Karpas-422 (cell line): ENCODE results near the gene RRAS. TPM values are rescaled to one million over a fixed set of nuclear protein-coding genes. Genes with fewer than 3 reads are reported as not detected.

Source experiments
- DNase-seq: peaks from one replicate; pipeline ENCODE4 v3.0.0-alpha.2; 2015
- H2AFZ ChIP-seq: fragments of 200-600 bp; sonication (generic); 2 replicates; pipeline ENCODE4 v1.6.1; 2014; ENCODE audit warnings: antibody characterized with exemption, low read length, mixed read lengths
- H3K27ac ChIP-seq: fragments of 200-600 bp; sonication (generic); 2 replicates; pipeline ENCODE4 v1.5.1; 2014; ENCODE audit warnings: mild to moderate bottlenecking, low read length, moderate library complexity
- H3K27me3 ChIP-seq: fragments of 200-600 bp; sonication (generic); 2 replicates; pipeline ENCODE4 v1.6.1; 2014; ENCODE audit warnings: low read length, mixed read lengths
- H3K36me3 ChIP-seq: fragments of 200-600 bp; sonication (generic); 2 replicates; pipeline ENCODE4 v1.6.1; 2014; ENCODE audit warnings: low read length, mixed read lengths; ENCODE audit not compliant: insufficient read depth
- H3K4me1 ChIP-seq: fragments of 200-600 bp; sonication (generic); 2 replicates; pipeline ENCODE4 v1.6.1; 2014; ENCODE audit warnings: mild to moderate bottlenecking, low read length, mixed read lengths
- H3K4me2 ChIP-seq: fragments of 200-600 bp; sonication (generic); 2 replicates; pipeline ENCODE4 v1.6.1; 2014; ENCODE audit warnings: low read length, low read depth, mild to moderate bottlenecking; ENCODE audit not compliant: poor library complexity, severe bottlenecking
- H3K4me3 ChIP-seq: fragments of 200-600 bp; sonication (generic); 2 replicates; pipeline ENCODE4 v1.5.1; 2014; ENCODE audit warnings: mild to moderate bottlenecking, antibody characterized with exemption, low read length, mixed read lengths
- H3K79me2 ChIP-seq: fragments of 200-600 bp; sonication (generic); 2 replicates; pipeline ENCODE4 v1.6.1; 2014; ENCODE audit warnings: mild to moderate bottlenecking, low read length, mixed read lengths
- H3K9ac ChIP-seq: fragments of 200-600 bp; sonication (generic); 2 replicates; pipeline ENCODE4 v1.6.0; 2014; ENCODE audit warnings: low read length
- H3K9me2 ChIP-seq: fragments of 200-600 bp; sonication (generic), shearing (Covaris generic); replicated peaks from 2 replicates; pipeline ENCODE4 v1.6.0; 2014; ENCODE audit warnings: mild to moderate bottlenecking, low read length, moderate library complexity; ENCODE audit not compliant: insufficient read depth
- H3K9me3 ChIP-seq: fragments of 300-700, 200-600 bp; sonication (generic); 2 replicates; pipeline ENCODE4 v1.6.1; 2014; ENCODE audit warnings: low read length, mixed read lengths
- H4K20me1 ChIP-seq: fragments of 200-600 bp; sonication (generic); 2 replicates; pipeline ENCODE4 v1.6.1; 2014; ENCODE audit warnings: mild to moderate bottlenecking, antibody characterized with exemption, low read length, low read depth; ENCODE audit not compliant: insufficient read depth
- total RNA-seq: library from RNA; depleted of rRNA; stranded (reverse); fragments of >200 nt; shearing (Covaris generic); gene quantifications from 2 replicates; pipeline ENCODE4 v1.2.3, GENCODE V29; 2014; ENCODE audit warnings: low replicate concordance

The RRAS gene
- total RNA-seq, 1 experiment from 2014 or later: 0.22 TPM

DNA sequence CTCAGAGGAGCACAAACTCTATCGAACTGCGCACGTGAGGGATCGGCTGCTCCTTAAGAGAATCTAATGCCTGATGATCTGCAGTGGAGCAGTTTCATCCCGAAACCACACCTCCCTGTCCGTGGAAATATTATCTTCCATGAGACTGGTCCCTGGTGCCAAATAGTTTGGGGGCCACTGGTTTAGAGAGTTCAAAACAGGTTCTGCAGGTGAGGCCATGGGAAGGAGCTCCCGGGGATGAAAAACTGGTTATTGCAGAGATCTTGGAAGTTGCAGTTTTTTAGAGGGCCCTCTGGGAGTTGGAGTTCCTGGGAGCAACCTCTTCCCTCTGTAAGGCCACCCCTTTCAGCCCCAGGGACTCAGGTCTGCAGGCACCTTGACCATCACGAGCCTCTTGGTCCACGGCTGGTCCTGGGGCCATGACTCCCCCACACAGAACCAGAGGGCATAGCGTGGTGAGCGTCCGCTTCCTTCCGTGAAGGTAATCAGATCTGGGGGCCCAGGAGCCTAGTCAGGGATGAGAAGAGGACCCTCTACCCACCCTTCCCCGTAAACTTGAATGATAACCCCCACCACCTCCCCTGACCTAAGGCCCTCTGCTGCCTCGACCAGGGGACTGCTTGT, 20.5 kb upstream of the RRAS start:
- Histone ChIP-seq H3K4me2 (no peak overlapping the region), H3K9me2 (no peaks in the 10 kb centered on the region), H3K4me1 (peaks cover 12% of the 10 kb centered on the region), H3K27me3 (no peaks in the 10 kb centered on the region), H2AFZ (no peak overlapping the region), H4K20me1 (peaks cover 21% of the 10 kb centered on the region), H3K9me3 (no peaks in the 10 kb centered on the region), H3K4me3 (no peak overlapping the region), H3K79me2 (peaks cover 30% of the 10 kb centered on the region), H3K27ac (no peak overlapping the region), H3K9ac (no peak overlapping the region), H3K36me3 (peaks cover 28% of the 10 kb centered on the region; the same call in 1 of the 2 replicates)
- DNase-seq: no peak

DNA sequence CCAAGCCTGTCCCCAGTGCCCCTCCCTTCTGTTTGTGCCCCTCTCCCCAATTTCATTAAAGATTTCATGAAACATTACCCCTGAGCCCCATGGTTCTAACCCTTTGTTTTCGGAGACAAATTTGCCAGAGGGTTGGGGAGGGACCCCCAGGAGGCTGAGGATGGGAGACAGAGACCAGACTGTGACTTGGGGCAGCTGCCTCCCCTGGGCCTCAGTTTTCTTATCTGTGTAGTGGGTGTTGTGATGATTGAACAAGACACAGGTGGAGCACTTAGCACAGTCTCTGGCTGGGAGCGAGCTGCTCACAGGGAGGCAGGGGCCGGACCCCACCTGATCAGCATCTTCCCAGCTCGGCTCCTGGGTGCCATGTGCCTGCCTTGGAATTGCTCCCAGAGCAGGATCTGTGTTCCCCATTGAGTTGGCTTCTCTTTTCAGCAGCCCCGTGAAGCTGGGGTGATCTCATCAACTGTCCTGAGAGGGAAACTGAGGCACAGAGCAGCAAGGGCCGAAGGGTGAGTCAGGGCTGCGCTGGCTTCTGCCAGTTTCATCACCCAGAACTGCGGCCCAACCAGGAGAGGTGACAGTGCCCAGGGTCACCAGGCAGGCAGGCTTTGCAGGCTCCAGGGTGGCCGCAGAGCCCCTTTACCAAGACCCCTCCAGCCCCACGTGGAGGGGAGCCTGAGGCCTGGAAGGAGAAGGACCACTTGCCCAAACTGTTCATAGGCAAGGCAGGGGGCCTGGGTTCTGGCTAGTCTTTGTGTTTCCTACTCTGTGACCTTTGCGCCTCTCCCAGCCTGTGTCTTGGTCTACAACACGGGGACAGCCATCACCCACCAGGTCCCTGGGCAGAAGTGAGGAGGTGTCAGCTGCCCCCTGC, 18.9 kb upstream of the RRAS start:
- H4K20me1 ChIP-seq: peaks cover 23% of the 10 kb centered on the region
- no peak overlapping the region for H3K4me3 ChIP-seq
- H3K27ac ChIP-seq: no peak overlapping the region

DNA sequence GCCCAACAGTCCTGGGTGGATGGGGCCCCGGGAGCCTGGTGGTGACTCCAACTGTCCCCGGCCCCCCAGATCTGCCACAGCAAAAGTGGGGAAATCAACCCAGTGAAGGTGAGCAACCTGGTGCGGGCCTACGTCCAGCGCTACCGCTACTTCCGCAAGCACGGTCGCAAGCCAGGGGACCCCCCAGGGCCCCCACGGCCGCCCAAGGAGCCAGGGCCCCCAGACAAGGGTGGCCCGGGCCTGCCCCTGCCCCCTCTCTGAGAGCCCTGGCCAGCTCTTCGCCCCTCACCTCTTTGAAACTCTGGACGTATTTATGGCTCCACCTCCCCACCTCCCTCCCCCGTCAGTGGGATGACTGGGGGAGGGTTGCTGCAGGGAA, 18.2 kb upstream of the RRAS start:
- no peaks in the 10 kb centered on the region for H3K27me3 ChIP-seq
- no peaks in the 10 kb centered on the region for H3K9me3 ChIP-seq
- H3K36me3 ChIP-seq: peaks cover 37% of the 10 kb centered on the region
- no peaks in the 10 kb centered on the region; the same call in 1 of the 2 replicates for H3K4me1 ChIP-seq
- no peak overlapping the region for H2AFZ ChIP-seq
- no peak for DNase-seq
- no peak overlapping the region for H3K9ac ChIP-seq
- peaks cover 9% of the 10 kb centered on the region for H3K79me2 ChIP-seq
- no peak overlapping the region for H3K4me3 ChIP-seq
- no peaks in the 10 kb centered on the region for H3K9me2 ChIP-seq
- no peak overlapping the region for H3K4me2 ChIP-seq
- H4K20me1 ChIP-seq: peaks cover 22% of the 10 kb centered on the region
- H3K27ac ChIP-seq: no peak overlapping the region

More for the DNA sequence above, 18.9 kb upstream of the RRAS start:
- H3K79me2 ChIP-seq: peaks cover 16% of the 10 kb centered on the region
- H2AFZ ChIP-seq: no peak overlapping the region
- H3K9ac ChIP-seq: no peak overlapping the region
- peaks cover 40% of the 10 kb centered on the region for H3K36me3 ChIP-seq
- H3K4me1 ChIP-seq: peaks cover 7% of the 10 kb centered on the region
- no peak overlapping the region for H3K4me2 ChIP-seq
- no peaks in the 10 kb centered on the region for H3K9me3 ChIP-seq
- no peaks in the 10 kb centered on the region for H3K9me2 ChIP-seq
- no peaks in the 10 kb centered on the region for H3K27me3 ChIP-seq
- peak; percentile 49 for DNase-seq

DNA sequence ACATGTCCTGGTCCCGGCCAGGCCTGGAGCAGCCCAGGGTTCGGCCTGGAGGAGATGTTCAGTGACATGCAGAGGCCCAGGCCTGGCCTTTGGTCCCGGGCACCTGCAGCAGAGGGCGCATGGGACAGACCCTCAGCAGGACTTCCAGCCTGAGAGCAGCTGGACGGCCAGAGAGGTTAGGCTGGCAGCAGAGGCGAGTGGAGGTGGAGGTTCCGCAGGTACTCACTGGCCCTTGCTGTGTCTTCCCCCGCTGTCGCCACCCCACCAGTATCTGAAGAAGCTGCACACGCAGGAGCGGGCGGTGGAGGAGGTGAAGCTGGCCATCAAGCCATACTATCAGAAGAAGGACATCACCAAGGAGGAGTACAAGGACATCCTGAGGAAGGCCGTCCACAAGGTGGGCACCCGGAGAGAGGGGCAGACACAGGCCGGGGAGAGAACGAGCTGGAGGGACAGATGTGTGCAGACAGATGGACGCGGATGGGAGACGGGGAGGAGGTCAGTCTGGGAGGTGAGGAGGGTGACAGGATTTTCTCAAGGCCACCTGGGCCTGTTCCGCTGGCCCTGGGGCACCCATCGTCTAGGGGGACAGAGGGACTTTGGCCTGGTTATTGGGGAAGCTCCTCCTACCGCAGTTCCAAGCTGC, 17.7 kb upstream of the RRAS start:
- H3K9ac ChIP-seq: no peak overlapping the region
- no peaks in the 10 kb centered on the region for H3K4me1 ChIP-seq
- H3K4me3 ChIP-seq: no peak overlapping the region
- no peak for DNase-seq
- peaks cover 26% of the 10 kb centered on the region for H4K20me1 ChIP-seq
- H3K27me3 ChIP-seq: no peaks in the 10 kb centered on the region
- no peak overlapping the region for H2AFZ ChIP-seq
- no peaks in the 10 kb centered on the region for H3K9me3 ChIP-seq
- no peaks in the 10 kb centered on the region for H3K9me2 ChIP-seq
- H3K4me2 ChIP-seq: no peak overlapping the region
- H3K79me2 ChIP-seq: peaks cover 4% of the 10 kb centered on the region
- H3K36me3 ChIP-seq: peaks cover 37% of the 10 kb centered on the region
- no peak overlapping the region for H3K27ac ChIP-seq

DNA sequence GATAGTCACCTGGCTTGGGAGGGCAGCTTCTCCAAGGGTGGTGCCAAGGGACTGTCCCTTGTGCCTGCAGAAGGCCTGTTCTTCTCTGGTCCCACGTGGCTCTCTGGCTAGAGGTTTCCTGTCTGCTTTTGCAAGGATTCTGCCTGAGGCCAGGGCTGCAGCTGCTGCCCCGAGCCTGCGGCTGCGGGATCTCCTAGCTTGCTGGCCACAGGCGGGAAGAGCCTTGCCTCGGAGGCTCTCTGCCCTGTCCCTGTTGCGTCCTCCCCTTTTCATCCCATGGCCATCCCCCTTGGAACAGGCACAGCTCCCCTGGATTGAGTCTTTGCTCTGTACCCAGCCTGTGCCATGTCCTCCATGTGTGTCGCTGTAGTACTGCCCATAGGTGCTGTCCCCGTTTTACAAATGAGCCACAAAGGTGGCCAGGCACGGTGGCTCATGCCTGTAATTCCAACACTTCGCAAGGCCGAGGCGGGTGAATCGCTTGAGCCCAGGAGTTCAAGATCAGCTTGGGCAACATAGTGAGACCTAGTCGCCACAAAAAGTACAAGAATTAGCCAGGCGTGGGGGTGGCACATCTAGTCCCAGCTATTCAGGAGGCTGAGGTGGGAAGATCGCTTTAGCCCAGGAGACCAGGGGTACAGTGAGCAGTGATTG, 16.6 kb upstream of the RRAS start:
- no peak overlapping the region for H3K9ac ChIP-seq
- H2AFZ ChIP-seq: no peak overlapping the region
- no peak overlapping the region for H3K4me2 ChIP-seq
- H3K79me2 ChIP-seq: no peaks in the 10 kb centered on the region
- DNase-seq: no peak
- H3K9me2 ChIP-seq: no peaks in the 10 kb centered on the region
- H3K4me3 ChIP-seq: no peak overlapping the region
- no peaks in the 10 kb centered on the region for H3K9me3 ChIP-seq
- H3K27me3 ChIP-seq: no peaks in the 10 kb centered on the region
- no peaks in the 10 kb centered on the region for H3K4me1 ChIP-seq
- H3K27ac ChIP-seq: no peak overlapping the region
- H3K36me3 ChIP-seq: peaks cover 32% of the 10 kb centered on the region
- peaks cover 26% of the 10 kb centered on the region for H4K20me1 ChIP-seq

DNA sequence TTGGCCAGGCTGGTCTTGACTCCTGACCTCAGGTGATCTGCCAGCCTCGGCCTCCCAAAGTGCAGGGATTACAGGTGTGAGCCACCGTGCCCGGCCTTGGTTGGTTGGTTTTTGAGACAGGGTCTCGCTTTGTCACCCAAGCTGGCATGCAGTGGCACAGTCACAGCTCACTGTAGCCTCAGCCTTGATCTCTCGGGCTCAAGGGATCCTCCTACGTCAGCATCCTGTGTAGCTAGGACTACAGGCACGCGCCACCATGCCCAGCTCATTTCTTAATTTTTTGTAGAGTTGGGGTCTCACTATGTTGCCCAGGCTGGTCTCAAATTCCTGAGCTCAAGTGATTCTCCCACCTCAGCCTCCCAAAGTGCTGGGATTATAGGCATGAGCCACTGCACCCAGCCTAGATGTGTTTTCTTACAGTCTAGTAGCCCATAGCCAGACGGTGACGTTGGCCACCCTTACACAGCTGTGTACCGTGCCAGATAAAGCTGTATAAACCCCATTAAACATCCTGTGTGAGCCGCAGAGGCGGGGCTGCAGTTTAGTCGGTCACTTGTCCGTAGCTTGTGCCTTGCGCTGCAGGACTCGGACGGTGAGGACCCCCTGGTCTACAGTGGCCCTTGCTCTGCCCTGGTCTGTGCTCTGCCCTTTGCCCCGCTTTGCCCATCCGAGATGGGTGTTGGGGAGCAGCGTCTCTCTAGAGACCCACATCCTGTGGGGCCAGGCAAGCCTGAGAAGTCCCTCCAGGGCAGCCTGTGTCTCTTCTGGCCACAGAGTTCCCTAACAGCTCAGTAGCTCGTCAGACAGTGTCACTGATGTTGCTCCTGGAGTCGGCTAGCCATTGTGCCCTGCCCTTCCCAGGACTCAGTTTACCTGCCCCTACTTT, 15.9 kb upstream of the RRAS start:
- no peak for DNase-seq
- H3K4me2 ChIP-seq: no peak overlapping the region
- H3K4me3 ChIP-seq: no peak overlapping the region
- no peaks in the 10 kb centered on the region for H3K9me3 ChIP-seq
- H3K9ac ChIP-seq: no peak overlapping the region
- H3K9me2 ChIP-seq: no peaks in the 10 kb centered on the region
- H3K4me1 ChIP-seq: no peaks in the 10 kb centered on the region
- no peak overlapping the region for H3K27ac ChIP-seq
- H4K20me1 ChIP-seq: peaks cover 26% of the 10 kb centered on the region
- H3K36me3 ChIP-seq: peaks cover 32% of the 10 kb centered on the region
- H3K79me2 ChIP-seq: no peaks in the 10 kb centered on the region
- H3K27me3 ChIP-seq: no peaks in the 10 kb centered on the region
- no peak overlapping the region for H2AFZ ChIP-seq

DNA sequence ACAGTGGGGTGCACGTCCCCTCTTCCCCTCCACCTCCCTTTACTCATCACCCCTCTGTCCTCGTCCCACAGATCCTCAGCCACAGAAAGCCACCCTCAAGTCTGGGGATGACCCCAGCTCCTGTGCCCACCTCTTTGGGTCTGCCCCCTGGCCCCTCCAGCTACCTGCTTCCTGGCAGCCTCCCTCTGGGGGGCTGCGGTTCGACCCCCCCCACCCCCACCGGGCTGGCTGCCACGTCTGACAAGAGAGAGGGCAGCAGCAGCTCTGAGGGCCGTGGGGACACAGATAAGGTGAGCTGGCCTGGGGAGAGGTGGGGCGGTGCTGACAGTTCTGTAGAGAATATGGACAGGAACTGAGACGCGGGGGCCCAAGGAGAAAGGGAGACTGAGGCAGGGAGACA, 14.6 kb upstream of the RRAS start:
- no peak overlapping the region for H3K9ac ChIP-seq
- H4K20me1 ChIP-seq: peaks cover 20% of the 10 kb centered on the region
- DNase-seq: no peak
- no peaks in the 10 kb centered on the region for H3K4me1 ChIP-seq
- H3K27me3 ChIP-seq: no peaks in the 10 kb centered on the region
- no peaks in the 10 kb centered on the region for H3K9me3 ChIP-seq
- H3K36me3 ChIP-seq: peaks cover 27% of the 10 kb centered on the region
- H2AFZ ChIP-seq: no peak overlapping the region
- no peak overlapping the region for H3K27ac ChIP-seq
- H3K4me2 ChIP-seq: no peak overlapping the region
- no peaks in the 10 kb centered on the region for H3K79me2 ChIP-seq
- no peak overlapping the region for H3K4me3 ChIP-seq
- no peaks in the 10 kb centered on the region for H3K9me2 ChIP-seq
